Motor neuron (in vitro differentiated cells): ENCODE measurements around the gene PTBP3. TPM values are rescaled to one million over a fixed set of nuclear protein-coding genes. Genes with fewer than 3 reads are reported as not detected.
A peak's percentile ranks its signal among the peaks of the same experiment; 100 is the strongest.
"Not testable (repeated sequence)": the region's sequence is repeated elsewhere in the genome, so short reads cannot be mapped to it uniquely, and the experiment has no call there.

ENCODE experiments used
- ATAC-seq, 8 experiments: fragments of 200-7000 bp; cut with Tn5 transposase; replicated peaks in 6 of 8; 2 replicates each; pipeline ENCODE4 v1.8.0; 2021; ENCODE audit warnings: mild to moderate bottlenecking in 8 of 8, moderate library complexity in 8 of 8
- H3K27ac ChIP-seq, 2 donors: fragments of 250-450 bp; sonication (Bioruptor Pico); 2 replicates each; pipeline ENCODE4 v1.9.0; 2021; ENCODE audit warnings: antibody characterized with exemption in 2 of 2, mild to moderate bottlenecking in 2 of 2, moderate library complexity in 1 of 2
- H3K4me1 ChIP-seq, 2 donors: fragments of 250-450 bp; sonication (Bioruptor Pico); replicated peaks in 1 of 2; 2 replicates each; pipeline ENCODE4 v1.6.1; 2021; ENCODE audit warnings: antibody characterized with exemption in 2 of 2, mild to moderate bottlenecking in 2 of 2, moderate library complexity in 1 of 2
- H3K4me3 ChIP-seq, 5 donors: fragments of 250-450 bp; sonication (Bioruptor Pico); 2 replicates each; pipeline ENCODE4 v1.9.0; 2021; ENCODE audit warnings: antibody characterized with exemption in 5 of 5, mild to moderate bottlenecking in 5 of 5, moderate library complexity in 4 of 5
- WGBS, 10 experiments: fragments of 450-650 bp; shearing (Covaris generic); methylation state at CpG; one replicate each; pipeline ENCODE4 v1.0.0; 2022; 5-methylcytosine and 5-hydroxymethylcytosine counted together
- in situ Hi-C, 9 experiments: fragments of 400-800 bp; cut with MboI; loops; one replicate each; pipeline ENCODE4 v1.15.0; 2021; ENCODE audit warnings: low sequenced_read_pairs in 9 of 9, low pct_unique_long_range_greater_than_20kb in 2 of 9; ENCODE audit not compliant: unreplicated experiment in 9 of 9
- total RNA-seq, 8 experiments: library from RNA; unstranded; fragments of 300-600 nt; gene quantifications; 2 replicates each; pipeline versions ENCODE4 v1.2.3 to v1.2.4, GENCODE V29; 2022

The PTBP3 gene
- total RNA-seq, 8 experiments from 2014 or later, result 17.9 to 57.0 (median 26.1) TPM

GRCh38 chr9:112375361-112375760 lies 41.9 kb upstream of the PTBP3 start:
- WGBS, 10 experiments, result 80 to 100% (median 100%) methylated on average over 1 to 4 of the region's 5 CpGs; no CpG with 5 or more reads in 2 of the 10 experiments
- Histone ChIP-seq H3K27ac (no peak overlapping the region), H3K4me1 (peaks cover 4 to 13% of the 10 kb centered on the region in 2 donors), H3K4me3 (no peak overlapping the region)
- in situ Hi-C loops, result no loop called here
- ATAC-seq, result no peak

GRCh38 chr9:112374232-112374631 lies 40.8 kb upstream of the PTBP3 start:
- in situ Hi-C loops, result loop anchor here (25.0 kb wide), 2 partner anchors 287 to 612 kb away; no protein-coding TSS in a partner anchor
- not testable (repeated sequence) for ATAC-seq

GRCh38 chr9:112373666-112374065 lies 40.2 kb upstream of the PTBP3 start:
- H3K4me1 ChIP-seq, result peaks cover 4 to 13% of the 10 kb centered on the region in 2 donors
- WGBS, 10 experiments, result 75 to 100% (median 83%) methylated on average over 1 to 2 of the region's 2 CpGs; no CpG with 5 or more reads in 4 of the 10 experiments
- in situ Hi-C loops, result loop anchor here (25.0 kb wide), 2 partner anchors 286 to 611 kb away; no protein-coding TSS in a partner anchor
- not testable (repeated sequence) for ATAC-seq, H3K4me3 ChIP-seq, H3K27ac ChIP-seq

More at GRCh38 chr9:112374232-112374631, 40.8 kb upstream of the PTBP3 start:
- not testable (repeated sequence) for H3K4me3 ChIP-seq, H3K27ac ChIP-seq
- WGBS, 10 experiments, result 60 to 100% (median 92%) methylated on average over 2 of the region's 2 CpGs; no CpG with 5 or more reads in 7 of the 10 experiments
- peaks cover 4 to 13% of the 10 kb centered on the region in 2 donors for H3K4me1 ChIP-seq

DNA sequence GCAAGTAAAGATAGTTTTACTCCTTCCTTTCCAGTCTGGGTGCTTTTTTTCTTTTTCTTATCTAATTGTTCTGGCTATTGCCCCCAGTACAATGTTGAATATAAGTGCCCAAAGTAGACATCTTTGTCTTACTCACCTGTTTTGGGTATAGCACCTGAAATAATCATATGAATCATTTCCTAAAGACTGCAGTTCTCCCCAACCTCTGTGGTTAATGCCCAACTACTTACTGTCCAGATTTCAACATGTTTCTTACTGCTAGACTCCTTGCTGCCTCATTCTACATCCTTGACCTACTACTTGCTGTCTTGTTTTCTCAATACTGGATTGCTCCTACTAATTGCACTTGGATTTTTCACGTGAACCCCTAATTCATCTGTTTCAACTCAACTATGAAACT lies 37.6 kb upstream of the PTBP3 start:
- 43 to 100% (median 87%) methylated on average over 1 of the region's 1 CpG; no CpG with 5 or more reads in 2 of the 10 experiments for WGBS, 10 experiments
- Histone ChIP-seq H3K27ac (no peak overlapping the region), H3K4me1 (no peaks in the 10 kb centered on the region), H3K4me3 (no peak overlapping the region)
- in situ Hi-C loops, result loop anchor here (25.0 kb wide), 2 partner anchors 284 to 609 kb away; no protein-coding TSS in a partner anchor
- ATAC-seq, result no peak

DNA sequence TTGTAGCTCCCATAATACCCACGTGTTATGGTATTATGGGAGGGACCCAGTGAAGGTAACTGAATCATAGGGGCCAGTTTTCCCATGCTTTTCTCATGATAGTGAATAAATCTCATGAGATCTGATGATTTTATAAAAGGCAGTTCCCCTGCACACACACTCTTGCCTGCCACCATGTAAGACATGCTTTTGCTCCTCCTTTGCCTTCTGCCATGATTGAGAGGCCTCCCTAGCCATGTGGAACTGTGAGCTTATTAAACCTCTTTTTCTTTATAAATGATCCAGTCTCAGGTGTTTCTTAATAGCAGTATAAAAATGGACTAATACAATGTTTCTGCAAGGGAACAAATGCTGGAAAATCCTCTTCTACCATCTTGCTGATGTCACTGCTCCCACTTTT lies 36.4 kb upstream of the PTBP3 start:
- ATAC-seq, result no peak
- Histone ChIP-seq H3K4me1 (no peaks in the 10 kb centered on the region), H3K4me3 (no peak overlapping the region), H3K27ac (no peak overlapping the region)
- in situ Hi-C loops, result loop anchor here (10.0 to 25.0 kb wide), 3 partner anchors 275 to 608 kb away; no protein-coding TSS in a partner anchor
- 13 to 88% (median 86%) methylated on average over 1 of the region's 1 CpG; no CpG with 5 or more reads in 7 of the 10 experiments for WGBS, 10 experiments

DNA sequence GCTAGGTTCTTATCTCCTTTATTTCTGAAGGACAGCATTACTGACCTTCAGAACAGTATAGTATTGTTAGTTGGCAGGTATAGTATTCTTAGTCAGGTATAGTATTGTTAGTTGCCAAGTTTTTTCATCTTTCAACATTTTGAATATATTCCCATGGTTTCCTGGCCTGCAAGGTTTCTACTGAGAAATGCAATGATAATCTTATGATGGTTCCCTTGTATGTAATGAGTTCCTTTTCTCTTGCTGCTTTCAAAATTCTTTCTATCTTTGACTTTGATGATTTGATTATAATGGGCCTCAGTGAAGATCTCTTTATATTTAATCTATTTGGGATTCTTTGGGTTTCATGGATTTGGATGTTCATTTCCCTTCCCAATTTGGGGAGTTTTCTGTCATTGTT lies 34.0 kb upstream of the PTBP3 start:
- no peaks in the 10 kb centered on the region for H3K4me1 ChIP-seq
- no peak for ATAC-seq
- H3K4me3 ChIP-seq, result no peak overlapping the region
- in situ Hi-C loops, result loop anchor here (10.0 to 25.0 kb wide), 3 partner anchors 273 to 605 kb away; no protein-coding TSS in a partner anchor
- no peak overlapping the region for H3K27ac ChIP-seq

DNA sequence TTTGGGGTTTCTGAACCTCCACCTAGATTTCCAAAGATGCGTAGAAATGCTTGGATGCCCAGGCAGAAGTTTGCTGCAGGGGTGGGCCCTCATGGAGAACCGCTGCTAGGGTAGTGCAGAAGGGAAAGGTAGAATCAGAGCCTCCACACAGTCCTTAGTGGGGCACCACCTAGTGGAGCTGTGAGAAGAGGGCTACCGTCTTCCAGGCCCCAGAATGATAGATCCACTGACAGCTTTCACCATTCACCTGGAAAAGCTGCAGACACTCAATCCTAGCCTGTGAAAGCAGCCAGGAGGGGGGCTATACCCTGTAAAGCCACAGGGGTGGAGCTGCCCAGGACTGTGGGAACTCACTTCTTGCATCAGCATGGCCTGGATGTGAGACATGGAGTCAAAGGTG lies 33.2 kb upstream of the PTBP3 start:
- Histone ChIP-seq H3K4me1 (no peaks in the 10 kb centered on the region), H3K4me3 (no peak overlapping the region), H3K27ac (no peak overlapping the region)
- no peak for ATAC-seq
- 20 to 100% (median 88%) methylated on average over 1 to 2 of the region's 3 CpGs; no CpG with 5 or more reads in 3 of the 10 experiments for WGBS, 10 experiments
- in situ Hi-C loops, result loop anchor here (10.0 to 25.0 kb wide), 3 partner anchors 272 to 604 kb away; no protein-coding TSS in a partner anchor

- not testable (repeated sequence) for ATAC-seq
Measured at GRCh38 chr9:112365257-112365656, 31.8 kb upstream of the PTBP3 start.

GRCh38 chr9:112364761-112365160 lies 31.3 kb upstream of the PTBP3 start:
- Histone ChIP-seq H3K4me1 (no peaks in the 10 kb centered on the region), H3K27ac (no peak overlapping the region), H3K4me3 (no peak overlapping the region)
- WGBS, 10 experiments, result 48 to 100% (median 85%) methylated on average over 1 to 3 of the region's 3 CpGs; no CpG with 5 or more reads in 2 of the 10 experiments
- in situ Hi-C loops, result loop anchor here (10.0 to 25.0 kb wide), 3 partner anchors 270 to 602 kb away; no protein-coding TSS in a partner anchor
- no peak for ATAC-seq

More at GRCh38 chr9:112365257-112365656, 31.8 kb upstream of the PTBP3 start:
- 90 to 100% (median 100%) methylated on average over 2 to 3 of the region's 3 CpGs; no CpG with 5 or more reads in 4 of the 10 experiments for WGBS, 10 experiments
- not testable (repeated sequence) for H3K4me1 ChIP-seq, H3K4me3 ChIP-seq, H3K27ac ChIP-seq
- in situ Hi-C loops, result loop anchor here (10.0 to 25.0 kb wide), 3 partner anchors 270 to 603 kb away; no protein-coding TSS in a partner anchor

GRCh38 chr9:112361601-112362000 lies 28.2 kb upstream of the PTBP3 start:
- WGBS, 10 experiments, result 0 to 59% (median 24%) methylated on average over 2 to 4 of the region's 4 CpGs
- in situ Hi-C loops, result loop anchor here (10.0 to 25.0 kb wide), 3 partner anchors 267 to 599 kb away; no protein-coding TSS in a partner anchor
- no peak overlapping the region for H3K27ac ChIP-seq
- peak in 3 of 8 experiments; percentile 39 to 61 (median 47) for ATAC-seq
- no peaks in the 10 kb centered on the region for H3K4me1 ChIP-seq
- H3K4me3 ChIP-seq, result no peak overlapping the region

DNA sequence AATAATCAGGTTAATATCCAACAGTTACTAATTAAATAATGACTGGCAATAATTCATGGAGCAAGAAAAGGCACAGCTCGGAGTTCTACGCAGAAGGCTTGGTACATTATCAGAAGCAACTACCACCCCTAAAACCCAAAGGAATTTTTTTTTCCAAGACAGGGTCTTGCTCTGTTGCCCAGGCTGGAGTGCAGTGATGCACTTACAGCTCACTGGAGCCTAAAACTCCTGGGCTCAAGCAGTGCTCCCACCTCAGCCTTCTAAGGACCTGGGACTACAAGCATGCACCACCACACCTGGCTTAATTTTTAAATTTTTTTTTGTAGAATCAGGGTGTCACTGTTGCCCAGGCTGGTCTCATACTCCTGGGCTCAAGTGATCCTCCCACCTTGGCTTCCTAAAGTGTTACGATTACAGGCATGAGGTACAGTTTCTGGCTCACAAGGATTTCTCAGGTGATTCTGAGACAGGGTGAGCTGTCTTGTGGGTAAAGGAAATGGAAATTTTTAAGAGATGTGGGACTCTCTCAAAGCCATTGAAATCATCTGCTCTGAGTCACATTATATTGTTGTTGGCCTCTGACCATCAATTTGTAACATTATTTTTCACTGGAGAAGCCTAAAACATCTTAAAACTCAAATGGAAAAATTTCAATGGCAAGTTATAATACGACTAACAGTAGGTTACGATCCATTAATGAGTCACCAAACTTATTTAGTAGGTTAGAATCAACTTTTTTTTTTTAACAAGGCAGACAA lies 26.8 kb upstream of the PTBP3 start:
- ATAC-seq, result no peak
- no peak overlapping the region for H3K27ac ChIP-seq
- in situ Hi-C loops, result loop anchor here (10.0 to 25.0 kb wide), 3 partner anchors 265 to 598 kb away; no protein-coding TSS in a partner anchor
- WGBS, 10 experiments, result 0 to 96% (median 81%) methylated on average over 1 to 5 of the region's 5 CpGs
- no peaks in the 10 kb centered on the region for H3K4me1 ChIP-seq
- no peak overlapping the region for H3K4me3 ChIP-seq

- no peak overlapping the region for H3K27ac ChIP-seq
- in situ Hi-C loops, result loop anchor here (10.0 to 25.0 kb wide), 4 partner anchors 241 to 593 kb away; no protein-coding TSS in a partner anchor
- ATAC-seq, result no peak
- no peak overlapping the region for H3K4me3 ChIP-seq
- H3K4me1 ChIP-seq, result no peaks in the 10 kb centered on the region
- 53 to 96% (median 75%) methylated on average over 2 to 8 of the region's 8 CpGs; no CpG with 5 or more reads in 1 of the 10 experiments for WGBS, 10 experiments
Measured at GRCh38 chr9:112355427-112355897, 22.0 kb upstream of the PTBP3 start.
